ENCODE data around the gene IMPDH1. TPM values are rescaled to one million over a fixed set of nuclear protein-coding genes. Genes with fewer than 3 reads are reported as not detected.

IMPDH1 gene
- total RNA-seq, 1 donor from 2014 or later = 23.4 TPM

GRCh38 chr7:128420773-128421172, 11.0 kb upstream of the IMPDH1 start:
- no peak for DNase-seq (ENCODE audit: low spot score, unreplicated experiment)
- Mint-ChIP-seq H3K9me3 (ENCODE audit: low read depth) (no peaks in the 10 kb centered on the region), H3K27ac (no peak overlapping the region), H3K36me3 (ENCODE audit: insufficient read depth) (no peaks in the 10 kb centered on the region), H3K4me3 (ENCODE audit: low read depth) (no peak overlapping the region), H3K27me3 (peaks cover 23% of the 10 kb centered on the region), H3K4me1 (ENCODE audit: low read depth) (no peaks in the 10 kb centered on the region)
- TF ChIP-seq CTCF (IDR thresholded peaks at IDR 0.05; ENCODE audit: unreplicated experiment) = no peak

GRCh38 chr7:128419257-128419656, 9.5 kb upstream of the IMPDH1 start:
- TF ChIP-seq CTCF (IDR thresholded peaks at IDR 0.05; ENCODE audit: unreplicated experiment) = no peak
- Mint-ChIP-seq H3K4me3 (ENCODE audit: low read depth) (no peak overlapping the region), H3K27ac (no peak overlapping the region), H3K9me3 (ENCODE audit: low read depth) (no peaks in the 10 kb centered on the region), H3K27me3 (peaks cover 30% of the 10 kb centered on the region), H3K36me3 (ENCODE audit: insufficient read depth) (no peaks in the 10 kb centered on the region), H3K4me1 (ENCODE audit: low read depth) (no peaks in the 10 kb centered on the region)
- no peak for DNase-seq (ENCODE audit: low spot score, unreplicated experiment)

GRCh38 chr7:128417071-128417470, 7.3 kb upstream of the IMPDH1 start:
- peaks cover 44% of the 10 kb centered on the region for H3K27me3 Mint-ChIP-seq
- no peak for TF ChIP-seq CTCF (IDR thresholded peaks at IDR 0.05; ENCODE audit: unreplicated experiment)
- DNase-seq (ENCODE audit: low spot score, unreplicated experiment) = no peak
- H3K36me3 Mint-ChIP-seq (ENCODE audit: insufficient read depth) = no peaks in the 10 kb centered on the region
- no peaks in the 10 kb centered on the region for H3K4me1 Mint-ChIP-seq (ENCODE audit: low read depth)
- no peak overlapping the region for H3K27ac Mint-ChIP-seq
- peaks cover 2% of the 10 kb centered on the region for H3K9me3 Mint-ChIP-seq (ENCODE audit: low read depth)
- H3K4me3 Mint-ChIP-seq (ENCODE audit: low read depth) = no peak overlapping the region

GRCh38 chr7:128415217-128415785, 5.5 kb upstream of the IMPDH1 start:
- Mint-ChIP-seq H3K27me3 (peaks cover 48% of the 10 kb centered on the region), H3K9me3 (ENCODE audit: low read depth) (peaks cover 2% of the 10 kb centered on the region), H3K4me3 (ENCODE audit: low read depth) (no peak overlapping the region), H3K27ac (no peak overlapping the region), H3K36me3 (ENCODE audit: insufficient read depth) (no peaks in the 10 kb centered on the region), H3K4me1 (ENCODE audit: low read depth) (peaks cover 2% of the 10 kb centered on the region)
- DNase-seq (ENCODE audit: low spot score, unreplicated experiment) = no peak
- TF ChIP-seq CTCF (IDR thresholded peaks at IDR 0.05; ENCODE audit: unreplicated experiment) = no peak

- peaks cover 55% of the 10 kb centered on the region for H3K27me3 Mint-ChIP-seq
- TF ChIP-seq CTCF (IDR thresholded peaks at IDR 0.05; ENCODE audit: unreplicated experiment) = no peak
- peaks cover 2% of the 10 kb centered on the region for H3K9me3 Mint-ChIP-seq (ENCODE audit: low read depth)
- peak overlapping the region; percentile 80 for H3K4me3 Mint-ChIP-seq (ENCODE audit: low read depth)
- peak overlapping the region; percentile 86 for H3K27ac Mint-ChIP-seq
- no peaks in the 10 kb centered on the region for H3K36me3 Mint-ChIP-seq (ENCODE audit: insufficient read depth)
- no peak for DNase-seq (ENCODE audit: low spot score, unreplicated experiment)
- H3K4me1 Mint-ChIP-seq (ENCODE audit: low read depth) = peaks cover 7% of the 10 kb centered on the region
Observed at GRCh38 chr7:128410451-128410753, 620 bp upstream of the IMPDH1 start.

Measured in progenitor cell of endocrine pancreas (in vitro differentiated cells).